ENCODE data around the gene ZNF45.

ZNF45 gene

GRCh38 chr19:43936188-43936587 lies 1.1 kb upstream of the ZNF45 start:
- TF ChIP-seq CTCF (conservative IDR thresholded peaks at IDR 0.05), result no peak
- TF ChIP-seq ZFX (IDR thresholded peaks at IDR 0.05), result no peak
- H3K27ac ChIP-seq, result no peak overlapping the region

GRCh38 chr19:43934055-43934984 lies 762 bp downstream of the ZNF45 start:
- peak overlapping the region; percentile 53 for H3K27ac ChIP-seq
- TF ChIP-seq CTCF (conservative IDR thresholded peaks at IDR 0.05) (0 out of 2 replicates have a peak, but pooled peaks have one; percentile 4), ZFX (IDR thresholded peaks at IDR 0.05) (no peak)

- no peak overlapping the region for H3K27ac ChIP-seq
- TF ChIP-seq CTCF (conservative IDR thresholded peaks at IDR 0.05) (no peak), ZFX (IDR thresholded peaks at IDR 0.05) (no peak)
These were observed 6.3 kb downstream of the ZNF45 start for GRCh38 chr19:43928820-43929219.

GRCh38 chr19:43923875-43924274 lies 11.2 kb downstream of the ZNF45 start:
- no peak for TF ChIP-seq ZFX (IDR thresholded peaks at IDR 0.05)
- TF ChIP-seq CTCF (conservative IDR thresholded peaks at IDR 0.05), result no peak
- H3K27ac ChIP-seq, result no peak overlapping the region

GRCh38 chr19:43914051-43914450 lies 21.0 kb downstream of the ZNF45 start:
- TF ChIP-seq ZFX (IDR thresholded peaks at IDR 0.05), result no peak
- no peak for TF ChIP-seq CTCF (conservative IDR thresholded peaks at IDR 0.05)
- H3K27ac ChIP-seq, result no peak overlapping the region

- TF ChIP-seq CTCF (conservative IDR thresholded peaks at IDR 0.05), result no peak
- no peak for TF ChIP-seq ZFX (IDR thresholded peaks at IDR 0.05)
- no peak overlapping the region for H3K27ac ChIP-seq
These were observed 21.7 kb downstream of the ZNF45 start for GRCh38 chr19:43913383-43913782.

- H3K27ac ChIP-seq, result no peak overlapping the region
- TF ChIP-seq ZFX (IDR thresholded peaks at IDR 0.05) (no peak), CTCF (conservative IDR thresholded peaks at IDR 0.05) (no peak)
These were observed 24.2 kb downstream of the ZNF45 start for GRCh38 chr19:43910884-43911283.

Data from C4-2B (cell line).